ENCODE data around the gene CRYL1.

- TF ChIP-seq, protein P1, sequence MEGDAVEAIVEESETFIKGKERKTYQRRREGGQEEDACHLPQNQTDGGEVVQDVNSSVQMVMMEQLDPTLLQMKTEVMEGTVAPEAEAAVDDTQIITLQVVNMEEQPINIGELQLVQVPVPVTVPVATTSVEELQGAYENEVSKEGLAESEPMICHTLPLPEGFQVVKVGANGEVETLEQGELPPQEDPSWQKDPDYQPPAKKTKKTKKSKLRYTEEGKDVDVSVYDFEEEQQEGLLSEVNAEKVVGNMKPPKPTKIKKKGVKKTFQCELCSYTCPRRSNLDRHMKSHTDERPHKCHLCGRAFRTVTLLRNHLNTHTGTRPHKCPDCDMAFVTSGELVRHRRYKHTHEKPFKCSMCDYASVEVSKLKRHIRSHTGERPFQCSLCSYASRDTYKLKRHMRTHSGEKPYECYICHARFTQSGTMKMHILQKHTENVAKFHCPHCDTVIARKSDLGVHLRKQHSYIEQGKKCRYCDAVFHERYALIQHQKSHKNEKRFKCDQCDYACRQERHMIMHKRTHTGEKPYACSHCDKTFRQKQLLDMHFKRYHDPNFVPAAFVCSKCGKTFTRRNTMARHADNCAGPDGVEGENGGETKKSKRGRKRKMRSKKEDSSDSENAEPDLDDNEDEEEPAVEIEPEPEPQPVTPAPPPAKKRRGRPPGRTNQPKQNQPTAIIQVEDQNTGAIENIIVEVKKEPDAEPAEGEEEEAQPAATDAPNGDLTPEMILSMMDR (IDR thresholded peaks at IDR 0.05; ENCODE audit: insufficient read depth, low read length), result no peak
- TF ChIP-seq GABPA (IDR thresholded peaks at IDR 0.05; ENCODE audit: low read depth) (no peak), POLR2AphosphoS5 (IDR thresholded peaks at IDR 0.05; ENCODE audit: low read depth) (no peak)
These were observed 114.9 kb downstream of the CRYL1 start for GRCh38 chr13:20410726-20411125.
